ENCODE data around the gene PNMA6E. TPM values are rescaled to one million over a fixed set of nuclear protein-coding genes. Genes with fewer than 3 reads are reported as not detected.

Gene PNMA6E
- total RNA-seq, 6 donors from 2014 or later = 0.09 to 0.44 (median 0.10) TPM; not detected in 3

DNA sequence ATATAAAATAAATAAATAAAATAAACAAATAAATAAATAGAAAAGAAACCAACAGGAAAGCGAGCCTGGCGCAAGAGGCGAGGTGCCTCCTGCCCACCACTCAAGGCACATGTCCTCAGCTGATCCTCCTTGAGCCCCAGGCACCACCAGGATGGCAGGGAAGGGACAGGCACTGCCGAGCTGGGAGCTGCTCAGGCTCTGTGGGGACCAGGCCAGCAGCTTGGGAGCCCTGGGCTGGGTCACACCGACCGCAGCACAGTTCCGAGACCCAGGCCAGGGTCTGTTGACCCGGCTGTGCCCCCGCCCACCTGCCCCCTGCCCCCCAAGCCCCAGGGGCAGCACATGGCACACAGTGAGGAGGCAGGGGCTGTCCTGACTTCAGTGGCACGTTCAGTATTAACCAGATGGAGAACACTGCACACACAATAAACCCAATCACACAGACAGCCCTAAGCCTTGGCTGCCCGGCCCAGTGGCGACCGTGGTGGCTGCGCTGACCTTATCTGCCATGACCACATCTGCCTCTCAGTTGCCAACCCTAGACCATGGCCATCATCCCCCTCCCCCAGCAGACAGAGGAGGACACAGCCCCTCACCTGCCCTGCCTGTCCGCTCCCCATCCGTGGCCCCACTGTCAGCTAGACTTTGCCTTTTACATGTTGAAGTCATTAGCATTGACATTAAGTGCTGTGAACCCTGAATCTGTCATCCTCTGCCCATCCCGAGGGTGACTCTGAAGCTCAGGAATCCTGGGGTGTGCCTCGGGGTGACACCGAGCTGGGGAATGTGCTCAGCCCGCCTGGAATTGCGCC lies 47.6 kb upstream of the PNMA6E start:
- WGBS, 2 donors = 93 to 96% methylated on average over 4 to 21 of the region's 21 CpGs
- H3K4me1 ChIP-seq = no peaks in the 10 kb centered on the region
- TF ChIP-seq POLR2A (IDR thresholded peaks at IDR 0.05) (no peak), POLR2AphosphoS5 (IDR thresholded peaks at IDR 0.05) (no peak), EP300 (IDR thresholded peaks at IDR 0.05) (no peak)
- TF ChIP-seq, protein P1, sequence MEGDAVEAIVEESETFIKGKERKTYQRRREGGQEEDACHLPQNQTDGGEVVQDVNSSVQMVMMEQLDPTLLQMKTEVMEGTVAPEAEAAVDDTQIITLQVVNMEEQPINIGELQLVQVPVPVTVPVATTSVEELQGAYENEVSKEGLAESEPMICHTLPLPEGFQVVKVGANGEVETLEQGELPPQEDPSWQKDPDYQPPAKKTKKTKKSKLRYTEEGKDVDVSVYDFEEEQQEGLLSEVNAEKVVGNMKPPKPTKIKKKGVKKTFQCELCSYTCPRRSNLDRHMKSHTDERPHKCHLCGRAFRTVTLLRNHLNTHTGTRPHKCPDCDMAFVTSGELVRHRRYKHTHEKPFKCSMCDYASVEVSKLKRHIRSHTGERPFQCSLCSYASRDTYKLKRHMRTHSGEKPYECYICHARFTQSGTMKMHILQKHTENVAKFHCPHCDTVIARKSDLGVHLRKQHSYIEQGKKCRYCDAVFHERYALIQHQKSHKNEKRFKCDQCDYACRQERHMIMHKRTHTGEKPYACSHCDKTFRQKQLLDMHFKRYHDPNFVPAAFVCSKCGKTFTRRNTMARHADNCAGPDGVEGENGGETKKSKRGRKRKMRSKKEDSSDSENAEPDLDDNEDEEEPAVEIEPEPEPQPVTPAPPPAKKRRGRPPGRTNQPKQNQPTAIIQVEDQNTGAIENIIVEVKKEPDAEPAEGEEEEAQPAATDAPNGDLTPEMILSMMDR (IDR thresholded peaks at IDR 0.05) = no peak
- no peaks in the 10 kb centered on the region for H3K9me3 ChIP-seq
- no peak for ATAC-seq (ENCODE audit: low FRiP score in 2 of 2)
- peaks cover 0 to 9% (median 5%) of the 10 kb centered on the region in 4 donors for H3K36me3 ChIP-seq
- no peak overlapping the region for H3K4me3 ChIP-seq
- no peak overlapping the region for H3K27ac ChIP-seq
- H3K27me3 ChIP-seq = no peaks in the 10 kb centered on the region
- no peak for DNase-seq

DNA sequence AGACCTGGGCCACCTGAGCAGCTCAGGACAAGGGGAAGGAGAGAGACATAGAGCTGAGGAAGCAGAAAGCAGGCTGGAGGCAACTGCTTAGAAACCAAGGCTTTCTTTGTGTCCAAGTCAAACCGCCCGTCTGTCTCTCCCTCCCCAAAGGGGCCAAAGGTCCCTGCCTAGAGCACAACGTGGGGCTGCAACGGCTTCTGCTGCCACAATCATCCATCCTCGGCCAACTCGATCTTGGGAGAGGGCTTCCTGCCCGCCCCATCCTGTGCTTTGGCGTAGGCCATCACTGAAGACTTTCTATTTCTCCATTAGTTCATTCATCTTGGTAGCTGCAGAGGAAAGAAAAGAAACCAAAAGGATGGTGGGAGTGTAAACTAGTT lies 46.4 kb upstream of the PNMA6E start:
- WGBS, 2 donors = 84 to 100% methylated on average over 1 to 8 of the region's 8 CpGs
- Histone ChIP-seq H3K27ac (no peak overlapping the region), H3K4me1 (no peaks in the 10 kb centered on the region), H3K4me3 (no peak overlapping the region), H3K36me3 (peaks cover 0 to 9% (median 5%) of the 10 kb centered on the region in 4 donors), H3K27me3 (no peaks in the 10 kb centered on the region), H3K9me3 (no peaks in the 10 kb centered on the region)
- TF ChIP-seq, protein P1 (IDR thresholded peaks at IDR 0.05) = no peak
- TF ChIP-seq POLR2A (IDR thresholded peaks at IDR 0.05) = no peak
- no peak for TF ChIP-seq EP300 (IDR thresholded peaks at IDR 0.05)
- no peak for TF ChIP-seq POLR2AphosphoS5 (IDR thresholded peaks at IDR 0.05)
- no peak for ATAC-seq (ENCODE audit: low FRiP score in 2 of 2)
- no peak for DNase-seq

DNA sequence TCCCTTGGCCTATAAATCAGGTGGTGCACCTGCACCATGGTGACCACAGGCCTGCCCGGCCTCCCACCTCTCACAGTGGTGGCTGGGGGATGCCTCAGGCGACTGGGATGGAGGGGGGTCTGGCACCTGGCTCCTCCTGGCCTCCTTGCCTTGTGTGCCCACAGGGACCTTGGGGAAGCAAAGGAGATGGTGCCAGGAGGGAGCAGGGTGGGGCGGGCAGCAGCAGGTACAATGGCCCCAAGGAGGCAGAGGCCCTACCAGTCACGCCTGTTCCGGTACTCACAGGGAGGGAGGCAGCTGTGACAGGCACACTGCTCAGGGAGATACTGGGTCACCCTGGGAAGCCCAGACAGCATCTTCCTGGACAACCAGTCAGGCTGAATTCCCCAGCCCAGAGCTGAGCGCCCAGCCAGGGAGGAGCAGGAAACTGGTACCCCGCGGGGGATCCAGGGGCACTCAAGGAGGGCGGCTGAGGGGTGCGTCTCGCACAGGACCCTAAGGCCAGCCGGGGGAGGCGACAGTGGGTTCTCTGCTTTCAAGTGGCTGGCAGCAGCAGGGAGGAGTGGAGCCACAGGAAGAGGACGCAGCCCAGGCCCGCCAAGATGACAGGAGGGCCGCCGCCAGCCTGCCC lies 45.9 kb upstream of the PNMA6E start:
- no peak overlapping the region for H3K27ac ChIP-seq
- H3K27me3 ChIP-seq = no peaks in the 10 kb centered on the region
- H3K9me3 ChIP-seq = no peaks in the 10 kb centered on the region
- 84% methylated on average over 17 of the region's 17 CpGs; no CpG with 5 or more reads in 1 of the 2 donors for WGBS, 2 donors
- H3K4me3 ChIP-seq = no peak overlapping the region
- H3K4me1 ChIP-seq = no peaks in the 10 kb centered on the region
- ATAC-seq (ENCODE audit: low FRiP score in 2 of 2) = no peak
- no peak for TF ChIP-seq POLR2A (IDR thresholded peaks at IDR 0.05)
- TF ChIP-seq, protein P1 (IDR thresholded peaks at IDR 0.05) = no peak
- no peak for TF ChIP-seq EP300 (IDR thresholded peaks at IDR 0.05)
- TF ChIP-seq POLR2AphosphoS5 (IDR thresholded peaks at IDR 0.05) = no peak
- H3K36me3 ChIP-seq = peaks cover 0 to 9% (median 5%) of the 10 kb centered on the region in 4 donors
- no peak for DNase-seq

DNA sequence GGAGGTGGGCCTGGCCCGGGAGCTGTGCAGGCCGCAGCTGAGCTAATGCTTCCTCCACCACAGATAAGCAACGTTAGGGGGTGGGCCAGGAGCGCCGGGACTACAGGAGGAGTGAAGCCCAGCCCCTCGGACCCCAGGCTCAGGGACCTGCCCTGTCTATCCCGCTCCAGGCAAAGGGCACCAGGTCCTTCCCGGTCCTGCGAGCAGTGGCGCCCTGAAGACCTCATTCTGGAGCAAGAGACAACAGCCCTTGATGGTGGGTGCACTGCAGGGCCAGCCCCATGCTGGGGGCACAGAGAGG lies 45.4 kb upstream of the PNMA6E start:
- WGBS, 2 donors = 76 to 83% methylated on average over 2 to 10 of the region's 10 CpGs
- ATAC-seq (ENCODE audit: low FRiP score in 2 of 2) = no peak
- Histone ChIP-seq H3K36me3 (peaks cover 0 to 9% (median 4%) of the 10 kb centered on the region in 4 donors), H3K27me3 (no peaks in the 10 kb centered on the region), H3K4me3 (no peak overlapping the region), H3K4me1 (no peaks in the 10 kb centered on the region), H3K9me3 (no peaks in the 10 kb centered on the region), H3K27ac (no peak overlapping the region)
- no peak for DNase-seq
- TF ChIP-seq EP300 (IDR thresholded peaks at IDR 0.05) = no peak
- TF ChIP-seq, protein P1 (IDR thresholded peaks at IDR 0.05) = no peak
- no peak for TF ChIP-seq POLR2AphosphoS5 (IDR thresholded peaks at IDR 0.05)
- TF ChIP-seq POLR2A (IDR thresholded peaks at IDR 0.05) = no peak

Measured in upper lobe of left lung (tissue), 6 donors.